BE2C (cell line): ENCODE measurements around the gene ZNF248.
"Not testable (repeated sequence)": the region's sequence is repeated elsewhere in the genome, so short reads cannot be mapped to it uniquely, and the experiment has no call there.

Source experiments
- DNase-seq: peaks from one replicate; pipeline ENCODE4 v3.0.0-alpha.2; 2020
- H3K27me3 ChIP-seq: fragments of 250-450 bp; sonication (Bioruptor Pico); 2 replicates; pipeline ENCODE4 v1.5.1; 2020; ENCODE audit warnings: mild to moderate bottlenecking
- H3K36me3 ChIP-seq: fragments of 250-450 bp; sonication (Bioruptor Pico); 2 replicates; pipeline ENCODE4 v1.5.1; 2020; ENCODE audit warnings: mild to moderate bottlenecking
- H3K4me1 ChIP-seq: fragments of 250-450 bp; sonication (Bioruptor Pico); 2 replicates; pipeline ENCODE4 v1.5.1; 2020
- H3K4me3 ChIP-seq: 2 replicates; pipeline ENCODE4 v1.5.1; 2011; ENCODE audit warnings: low read depth, low read length
- H3K9me3 ChIP-seq: fragments of 250-450 bp; sonication (Bioruptor Pico); 2 replicates; pipeline ENCODE4 v1.5.1; 2020
- TF ChIP-seq, protein P1 (sequence below): IDR thresholded peaks from 2 replicates; pipeline ENCODE4 v1.5.1; 2012; ENCODE audit warnings: mild to moderate bottlenecking, low read depth, low read length

ZNF248 gene

DNA sequence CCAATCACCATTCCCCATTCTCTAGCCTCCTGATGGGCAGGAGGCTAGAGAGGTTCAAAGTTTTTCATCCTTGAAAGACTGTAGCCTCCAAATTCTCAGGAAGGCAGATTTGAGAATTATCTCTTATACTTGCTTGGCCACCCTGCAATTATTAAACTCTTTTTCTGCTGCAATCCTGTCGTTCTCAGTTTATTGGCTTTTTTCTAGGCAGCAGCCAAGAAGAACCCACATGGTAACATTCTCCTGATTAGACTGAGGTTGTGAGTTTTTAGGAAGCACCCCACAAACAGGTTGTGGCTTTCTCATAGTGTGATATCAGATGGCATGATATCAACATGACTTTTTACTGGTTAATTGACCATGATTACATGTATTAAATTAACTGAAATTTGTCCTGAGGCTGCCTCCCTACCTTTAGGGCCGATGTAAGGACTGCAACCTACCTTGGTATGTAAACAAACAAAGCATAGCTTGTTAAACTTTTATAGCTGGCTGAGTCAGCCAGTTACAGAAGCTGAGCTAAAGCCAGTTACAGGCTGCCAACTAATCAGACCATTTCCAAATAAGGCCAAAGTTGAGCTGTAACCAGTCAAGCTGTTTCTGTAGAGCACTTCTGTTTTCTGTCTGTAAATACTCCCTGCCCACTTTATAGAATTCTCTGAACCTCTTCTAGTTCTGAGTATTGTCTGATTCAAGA lies 3.2 kb upstream of the ZNF248 start:
- no peaks in the 10 kb centered on the region for H3K9me3 ChIP-seq
- H3K36me3 ChIP-seq = no peaks in the 10 kb centered on the region
- H3K4me3 ChIP-seq = no peak overlapping the region
- no peaks in the 10 kb centered on the region for H3K4me1 ChIP-seq
- H3K27me3 ChIP-seq = no peaks in the 10 kb centered on the region
- TF ChIP-seq, protein P1, sequence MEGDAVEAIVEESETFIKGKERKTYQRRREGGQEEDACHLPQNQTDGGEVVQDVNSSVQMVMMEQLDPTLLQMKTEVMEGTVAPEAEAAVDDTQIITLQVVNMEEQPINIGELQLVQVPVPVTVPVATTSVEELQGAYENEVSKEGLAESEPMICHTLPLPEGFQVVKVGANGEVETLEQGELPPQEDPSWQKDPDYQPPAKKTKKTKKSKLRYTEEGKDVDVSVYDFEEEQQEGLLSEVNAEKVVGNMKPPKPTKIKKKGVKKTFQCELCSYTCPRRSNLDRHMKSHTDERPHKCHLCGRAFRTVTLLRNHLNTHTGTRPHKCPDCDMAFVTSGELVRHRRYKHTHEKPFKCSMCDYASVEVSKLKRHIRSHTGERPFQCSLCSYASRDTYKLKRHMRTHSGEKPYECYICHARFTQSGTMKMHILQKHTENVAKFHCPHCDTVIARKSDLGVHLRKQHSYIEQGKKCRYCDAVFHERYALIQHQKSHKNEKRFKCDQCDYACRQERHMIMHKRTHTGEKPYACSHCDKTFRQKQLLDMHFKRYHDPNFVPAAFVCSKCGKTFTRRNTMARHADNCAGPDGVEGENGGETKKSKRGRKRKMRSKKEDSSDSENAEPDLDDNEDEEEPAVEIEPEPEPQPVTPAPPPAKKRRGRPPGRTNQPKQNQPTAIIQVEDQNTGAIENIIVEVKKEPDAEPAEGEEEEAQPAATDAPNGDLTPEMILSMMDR = no peak
- DNase-seq = no peak

DNA sequence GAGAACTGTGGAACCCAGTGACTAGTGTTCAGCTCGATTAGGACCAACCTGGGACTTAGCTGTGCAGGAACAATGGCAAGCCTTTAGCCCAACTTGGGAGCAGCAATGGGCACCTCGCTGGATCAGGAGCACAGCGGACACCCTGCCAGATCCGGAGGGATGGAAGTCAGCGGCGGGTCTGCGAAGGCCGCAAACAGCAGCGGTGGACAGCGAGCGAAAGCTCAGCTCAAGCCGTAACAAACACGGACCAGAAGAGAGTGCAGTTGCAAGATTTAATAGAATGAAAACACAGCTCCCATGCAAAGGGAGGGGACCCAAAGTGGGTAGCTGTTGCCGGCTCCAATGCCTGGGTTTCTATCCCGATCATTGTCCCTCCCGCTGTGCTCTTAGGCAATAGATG lies 1.9 kb upstream of the ZNF248 start:
- not testable (repeated sequence) for H3K4me3 ChIP-seq, H3K27me3 ChIP-seq, H3K4me1 ChIP-seq, H3K36me3 ChIP-seq, DNase-seq, H3K9me3 ChIP-seq

GRCh38 chr10:37856881-37857286 lies 526 bp downstream of the ZNF248 start:
- TF ChIP-seq, protein P1 = no peak
- Histone ChIP-seq H3K36me3 (no peaks in the 10 kb centered on the region; the same call in 1 of the 2 replicates), H3K4me3 (peak overlapping the region; percentile 78), H3K4me1 (no peaks in the 10 kb centered on the region; the same call in 1 of the 2 replicates), H3K9me3 (no peaks in the 10 kb centered on the region), H3K27me3 (no peaks in the 10 kb centered on the region)
- peak; percentile 12 for DNase-seq

DNA sequence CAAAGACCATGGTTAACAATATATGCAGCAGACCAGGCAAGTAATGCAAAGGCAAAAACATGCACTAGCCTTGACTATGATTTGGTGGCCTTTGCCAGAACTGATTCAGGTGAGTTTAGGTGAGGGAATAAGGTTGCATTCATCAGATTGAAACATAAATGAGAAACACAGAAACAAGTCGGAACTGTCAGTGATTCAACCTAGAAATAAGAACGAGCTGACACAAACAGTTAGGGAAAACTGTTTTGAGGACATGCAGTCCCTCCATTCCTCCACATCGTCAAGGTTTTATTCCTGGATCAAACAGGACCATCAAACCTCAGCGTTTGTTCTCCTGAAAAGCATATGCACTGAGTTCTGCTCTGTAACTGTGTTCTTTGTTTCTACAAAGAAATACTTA lies 1.8 kb downstream of the ZNF248 start:
- no peaks in the 10 kb centered on the region for H3K27me3 ChIP-seq
- H3K4me1 ChIP-seq = no peaks in the 10 kb centered on the region; the same call in 1 of the 2 replicates
- TF ChIP-seq, protein P1 = no peak
- DNase-seq = no peak
- peak overlapping the region; percentile 78 for H3K4me3 ChIP-seq
- H3K36me3 ChIP-seq = no peaks in the 10 kb centered on the region; the same call in 1 of the 2 replicates
- no peaks in the 10 kb centered on the region for H3K9me3 ChIP-seq

GRCh38 chr10:37854626-37855025 lies 2.8 kb downstream of the ZNF248 start:
- no peaks in the 10 kb centered on the region; the same call in 1 of the 2 replicates for H3K4me1 ChIP-seq

GRCh38 chr10:37844644-37845043 lies 12.8 kb downstream of the ZNF248 start:
- Histone ChIP-seq H3K4me1 (no peaks in the 10 kb centered on the region), H3K4me3 (no peak overlapping the region), H3K9me3 (no peaks in the 10 kb centered on the region), H3K27me3 (no peaks in the 10 kb centered on the region), H3K36me3 (no peaks in the 10 kb centered on the region)
- TF ChIP-seq, protein P1 = no peak
- DNase-seq = no peak

More at GRCh38 chr10:37854626-37855025, 2.8 kb downstream of the ZNF248 start:
- no peak for DNase-seq
- TF ChIP-seq, protein P1 = no peak
- Histone ChIP-seq H3K9me3 (no peaks in the 10 kb centered on the region), H3K27me3 (no peaks in the 10 kb centered on the region), H3K36me3 (no peaks in the 10 kb centered on the region; the same call in 1 of the 2 replicates), H3K4me3 (no peak overlapping the region)
